PC-9 (cell line): ENCODE measurements around the gene MYOF. TPM values are rescaled to one million over a fixed set of nuclear protein-coding genes. Genes with fewer than 3 reads are reported as not detected.

Source experiments
- BruUV-seq: library from RNA; stranded (reverse); fragments of 400-500 nt; replicated peaks from 2 replicates; lab custom pipeline; 2021; lab: Mats Ljungman, UMichigan
- CTCF ChIA-PET: fragments of 300-600 bp; sonication (Branson Sonifier 250); formaldehyde crosslinking; loops from one replicate; lab custom pipeline; 2022; ENCODE audit warnings: antibody characterized with exemption; lab: Charles Lee
- POLR2A ChIA-PET: fragments of 300-600 bp; sonication (Branson Sonifier 250); formaldehyde crosslinking; loops from one replicate; lab custom pipeline; 2022; ENCODE audit warnings: antibody characterized with exemption; ENCODE audit not compliant: unreplicated experiment; lab: Charles Lee
- DNase-seq, 2 experiments: peaks; one replicate each; pipeline versions ENCODE4 v3.0.0 to v3.0.0-alpha.2; 2015 to 2022; ENCODE audit warnings: mixed read lengths in 1 of 2
- H2AFZ ChIP-seq: fragments of 200-600 bp; sonication (generic); 2 replicates; pipeline ENCODE4 v1.8.1; 2017; ENCODE audit warnings: antibody characterized with exemption
- H3F3A ChIP-seq: fragments of 200-600 bp; sonication (generic); 2 replicates; pipeline ENCODE4 v1.8.1; 2017; ENCODE audit warnings: antibody characterized with exemption, mild to moderate bottlenecking, low read depth; ENCODE audit not compliant: insufficient read depth
- H3K27ac ChIP-seq: fragments of 200-600 bp; sonication (generic); 2 replicates; pipeline ENCODE4 v1.6.1; 2016; ENCODE audit warnings: mixed run types
- H3K27me3 ChIP-seq: fragments of 200-600 bp; sonication (generic); 2 replicates; pipeline ENCODE4 v1.6.1; 2016; ENCODE audit warnings: low read depth, mixed run types; ENCODE audit not compliant: insufficient read depth
- H3K36me3 ChIP-seq: fragments of 200-600 bp; sonication (generic); 2 replicates; pipeline ENCODE4 v1.6.1; 2016; ENCODE audit warnings: low read depth, mixed run types
- H3K4me1 ChIP-seq: fragments of 200-600 bp; sonication (generic); replicated peaks from 2 replicates; pipeline ENCODE4 v1.6.1; 2016; ENCODE audit warnings: mixed run types; ENCODE audit not compliant: insufficient read depth
- H3K4me2 ChIP-seq: fragments of 200-600 bp; sonication (generic); 2 replicates; pipeline ENCODE4 v1.6.1; 2017; ENCODE audit warnings: mixed run types
- H3K4me3 ChIP-seq: fragments of 200-600 bp; sonication (generic); 2 replicates; pipeline ENCODE4 v1.6.1; 2016; ENCODE audit warnings: mixed run types
- H3K79me2 ChIP-seq: fragments of 200-600 bp; sonication (generic); 2 replicates; pipeline ENCODE4 v1.6.1; 2017; ENCODE audit warnings: low read depth, mixed run types
- H3K9me2 ChIP-seq: fragments of 200-600 bp; sonication (generic); 2 replicates; pipeline ENCODE4 v1.8.1; 2017; ENCODE audit warnings: mild to moderate bottlenecking; ENCODE audit not compliant: insufficient read depth
- H3K9me3 ChIP-seq: fragments of 200-600 bp; sonication (generic); 2 replicates; pipeline ENCODE4 v1.8.1; 2016; ENCODE audit warnings: low read depth; ENCODE audit not compliant: insufficient read depth
- H4K20me1 ChIP-seq: fragments of 200-600 bp; sonication (generic); 2 replicates; pipeline ENCODE4 v1.8.1; 2017; ENCODE audit not compliant: insufficient read depth
- EZH2 ChIP-seq: fragments of 200-600 bp; sonication (generic); IDR thresholded peaks from 2 replicates; pipeline ENCODE4 v1.8.0; 2017; ENCODE audit warnings: antibody characterized with exemption, low read depth
- intact Hi-C: fragments of 100-400 bp; cut with micrococcal nuclease; formaldehyde crosslinking; loops from one replicate; pipeline ENCODE4 v1.10.0; 2022; ENCODE audit not compliant: unreplicated experiment
- total RNA-seq: library from RNA; stranded (reverse); gene quantifications from 2 replicates; pipeline ENCODE4 v1.2.3, GENCODE V29; 2021
- TF ChIP-seq, protein P1 (sequence below): fragments of 200-600 bp; sonication (generic); conservative IDR thresholded peaks from 2 replicates; pipeline ENCODE4 v1.6.1; 2017; ENCODE audit warnings: mixed run types, antibody characterized with exemption, mild to moderate bottlenecking, moderate library complexity

MYOF gene
- total RNA-seq, 1 experiment from 2014 or later: 274 TPM

DNA sequence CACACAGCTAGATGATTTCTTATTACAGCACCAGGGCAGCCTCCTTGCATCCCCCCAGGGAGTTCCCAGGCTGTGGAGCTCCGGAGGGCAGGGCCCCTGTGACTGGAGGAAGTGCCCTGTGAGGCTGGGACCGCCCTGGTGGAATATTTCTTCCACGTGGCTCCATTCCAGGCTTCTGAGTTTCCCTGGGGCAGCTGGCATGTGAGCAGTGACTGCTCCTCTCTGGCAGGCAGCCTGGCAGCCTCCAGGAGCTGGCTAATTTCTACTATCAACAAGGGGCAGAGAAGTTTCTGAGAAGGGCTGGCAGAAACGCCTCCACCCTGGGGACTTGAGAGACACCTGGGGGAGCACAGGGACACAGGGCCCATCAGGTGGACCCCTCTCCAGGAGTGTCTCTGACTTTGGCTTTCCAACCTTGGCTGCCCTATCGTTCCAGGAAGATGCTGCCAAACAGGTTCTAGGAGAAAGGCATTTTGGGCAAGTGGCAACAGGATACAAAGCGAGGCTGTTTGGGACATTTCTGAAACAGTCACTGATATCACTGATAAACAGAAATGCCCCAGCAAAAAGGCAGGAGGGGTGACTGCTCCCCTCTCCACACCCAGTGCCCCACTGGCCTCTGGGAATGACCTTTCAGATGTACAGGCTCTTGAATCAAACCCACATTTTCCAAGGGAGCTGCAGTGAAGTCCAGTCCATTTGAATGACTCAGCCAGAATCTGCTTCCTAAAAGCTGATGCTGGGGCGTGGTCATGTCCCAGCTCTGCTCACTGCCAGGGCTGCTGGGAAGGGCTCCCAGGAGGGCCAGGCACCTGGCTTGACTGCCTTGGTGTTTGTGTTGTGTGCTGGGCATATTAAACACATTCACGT lies 16.1 kb downstream of the MYOF start:
- peak; percentile 88 to 93 for DNase-seq

DNA sequence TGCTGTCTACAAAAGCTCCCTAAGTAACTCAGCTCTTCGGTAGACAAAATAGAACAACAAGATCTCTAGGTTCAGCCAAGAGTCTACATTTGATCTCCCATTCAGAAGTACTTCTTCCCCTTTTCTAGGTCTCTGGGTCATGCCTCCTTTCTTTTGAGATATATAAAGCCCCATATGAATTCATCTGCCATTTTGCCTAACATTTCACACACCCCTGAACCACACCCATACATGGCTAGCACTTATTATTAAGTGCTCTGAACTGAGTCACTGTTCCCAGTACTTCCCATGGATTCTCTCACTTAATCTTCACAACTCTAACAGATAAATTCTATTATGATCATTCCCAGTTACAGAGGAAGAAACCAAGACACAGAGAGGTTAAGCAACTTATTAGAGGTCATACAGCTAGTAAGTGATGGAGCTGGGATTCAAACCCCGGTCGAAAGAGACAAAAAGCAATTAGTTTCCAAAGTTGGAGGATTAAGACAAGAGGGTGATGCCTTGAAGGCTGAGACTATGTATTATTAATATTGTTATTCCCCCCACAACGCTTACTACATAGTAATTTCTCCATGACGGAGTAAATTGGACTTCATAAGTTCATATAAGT lies 17.3 kb downstream of the MYOF start:
- intact Hi-C loops: no loop called here
- POLR2A ChIA-PET: interaction anchor here (0.5 to 1.8 kb wide), 3 partner anchors 11 to 1451 kb away, joined by 3 to 36 read pairs (median 14); no protein-coding TSS in a partner anchor

More for the DNA sequence above, 16.1 kb downstream of the MYOF start:
- Histone ChIP-seq H3K9me3 (no peaks in the 10 kb centered on the region), H3K4me3 (no peak overlapping the region; the same call in 1 of the 2 replicates), H3K27me3 (no peaks in the 10 kb centered on the region), H3K4me1 (peaks cover 33% of the 10 kb centered on the region), H3K9me2 (no peaks in the 10 kb centered on the region), H2AFZ (no peak overlapping the region), H3K79me2 (peaks cover 60% of the 10 kb centered on the region), H3F3A (peaks cover 42% of the 10 kb centered on the region), H3K36me3 (no peaks in the 10 kb centered on the region), H3K27ac (peak overlapping the region; percentile 96), H3K4me2 (peak overlapping the region; percentile 62), H4K20me1 (no peaks in the 10 kb centered on the region)
- intact Hi-C loops: loop anchor here (1.0 kb wide), 5 partner anchors 8 to 29 kb away; partner anchors contain the start of gene MYOF
- no TSS peak for BruUV-seq
- POLR2A ChIA-PET: interaction anchor here (0.5 to 1.8 kb wide), 7 partner anchors 10 to 1452 kb away, joined by 3 to 36 read pairs (median 4); partner anchors contain the start of gene MYOF
- CTCF ChIA-PET: no interaction called here
- no peak for TF ChIP-seq EZH2
- TF ChIP-seq, protein P1, sequence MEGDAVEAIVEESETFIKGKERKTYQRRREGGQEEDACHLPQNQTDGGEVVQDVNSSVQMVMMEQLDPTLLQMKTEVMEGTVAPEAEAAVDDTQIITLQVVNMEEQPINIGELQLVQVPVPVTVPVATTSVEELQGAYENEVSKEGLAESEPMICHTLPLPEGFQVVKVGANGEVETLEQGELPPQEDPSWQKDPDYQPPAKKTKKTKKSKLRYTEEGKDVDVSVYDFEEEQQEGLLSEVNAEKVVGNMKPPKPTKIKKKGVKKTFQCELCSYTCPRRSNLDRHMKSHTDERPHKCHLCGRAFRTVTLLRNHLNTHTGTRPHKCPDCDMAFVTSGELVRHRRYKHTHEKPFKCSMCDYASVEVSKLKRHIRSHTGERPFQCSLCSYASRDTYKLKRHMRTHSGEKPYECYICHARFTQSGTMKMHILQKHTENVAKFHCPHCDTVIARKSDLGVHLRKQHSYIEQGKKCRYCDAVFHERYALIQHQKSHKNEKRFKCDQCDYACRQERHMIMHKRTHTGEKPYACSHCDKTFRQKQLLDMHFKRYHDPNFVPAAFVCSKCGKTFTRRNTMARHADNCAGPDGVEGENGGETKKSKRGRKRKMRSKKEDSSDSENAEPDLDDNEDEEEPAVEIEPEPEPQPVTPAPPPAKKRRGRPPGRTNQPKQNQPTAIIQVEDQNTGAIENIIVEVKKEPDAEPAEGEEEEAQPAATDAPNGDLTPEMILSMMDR: no peak

More for the DNA sequence above, 17.3 kb downstream of the MYOF start:
- Histone ChIP-seq H3K27me3 (no peaks in the 10 kb centered on the region), H3K4me2 (peak overlapping the region; percentile 28), H3K4me3 (no peak overlapping the region), H3F3A (peaks cover 37% of the 10 kb centered on the region), H3K27ac (peak overlapping the region; percentile 96), H3K36me3 (no peaks in the 10 kb centered on the region), H4K20me1 (no peaks in the 10 kb centered on the region), H3K9me3 (no peaks in the 10 kb centered on the region), H3K9me2 (no peaks in the 10 kb centered on the region), H2AFZ (no peak overlapping the region), H3K79me2 (peaks cover 61% of the 10 kb centered on the region), H3K4me1 (peaks cover 25% of the 10 kb centered on the region)
- DNase-seq: no peak
- TF ChIP-seq, protein P1: no peak
- TF ChIP-seq EZH2: no peak
- CTCF ChIA-PET: interaction anchor here (0.6 kb wide), 1 partner anchor 27 kb away, joined by 3 read pairs; no protein-coding TSS in a partner anchor
- BruUV-seq: no TSS peak
